Measurements from ENCODE around the gene SURF4. TPM values are rescaled to one million over a fixed set of nuclear protein-coding genes. Genes with fewer than 3 reads are reported as not detected.

The SURF4 gene
- total and polyA plus RNA-seq, 2 of the 13 experiments (the other 11 are each of a cell fraction or from before 2014, with no cell fraction given) = 220 to 265 TPM

- TF ChIP-seq LCORL (IDR thresholded peaks at IDR 0.05) (no peak), LCORL (CRISPR knock-in tag; IDR thresholded peaks at IDR 0.05) (peak; percentile 64; the same call in 1 of the 2 replicates), CAMTA2 (CRISPR knock-in tag; IDR thresholded peaks at IDR 0.05; ENCODE audit: borderline replicate concordance) (no peak), ZNF644 (CRISPR knock-in tag; IDR thresholded peaks at IDR 0.05; ENCODE audit: low read depth) (no peak), FOXA1 (IDR thresholded peaks at IDR 0.05) (no peak), FOXA1 (CRISPR knock-in tag; IDR thresholded peaks at IDR 0.05) (peak; percentile 52), ZBTB44 (CRISPR knock-in tag; IDR thresholded peaks at IDR 0.05) (no peak), GABPA (IDR thresholded peaks at IDR 0.05; ENCODE audit: low read depth, low read length) (no peak), GABPA (CRISPR knock-in tag; IDR thresholded peaks at IDR 0.05; ENCODE audit: low read depth) (peak; percentile 71), ZNF460 (CRISPR knock-in tag; IDR thresholded peaks at IDR 0.05; ENCODE audit: borderline replicate concordance) (no peak), ZBTB46 (CRISPR knock-in tag; IDR thresholded peaks at IDR 0.05; ENCODE audit: borderline replicate concordance) (no peak), GMEB1 (CRISPR knock-in tag; IDR thresholded peaks at IDR 0.05; ENCODE audit: borderline replicate concordance) (no peak; the same call in 1 of the 2 replicates), ZUFSP (CRISPR knock-in tag; IDR thresholded peaks at IDR 0.05; ENCODE audit: borderline replicate concordance) (no peak), NFKB2 (CRISPR knock-in tag; IDR thresholded peaks at IDR 0.05; ENCODE audit: borderline replicate concordance) (peak; percentile 80; the same call in 1 of the 2 replicates), KDM6A (CRISPR knock-in tag; IDR thresholded peaks at IDR 0.05; ENCODE audit: low read depth) (no peak), RBFOX2 (IDR thresholded peaks at IDR 0.05; ENCODE audit: low read depth, low read length) (no peak), ZNF558 (CRISPR knock-in tag; IDR thresholded peaks at IDR 0.05; ENCODE audit: borderline replicate concordance) (no peak), SKI (IDR thresholded peaks at IDR 0.05; ENCODE audit: partially characterized antibody) (no peak), ZNF616 (CRISPR knock-in tag; IDR thresholded peaks at IDR 0.05; ENCODE audit: low read depth) (no peak), ZNF841 (CRISPR knock-in tag; IDR thresholded peaks at IDR 0.05; ENCODE audit: borderline replicate concordance) (no peak), ZNF225 (CRISPR knock-in tag; IDR thresholded peaks at IDR 0.05) (no peak), SPEN (CRISPR knock-in tag; IDR thresholded peaks at IDR 0.05; ENCODE audit: low read depth) (0 out of 2 replicates have a peak, but pooled peaks have one; percentile 32), ZBTB26 (CRISPR knock-in tag; IDR thresholded peaks at IDR 0.05; ENCODE audit: borderline replicate concordance) (no peak; the same call in 1 of the 2 replicates)
Measured at GRCh38 chr9:133386338-133386737, 10.5 kb upstream of the SURF4 start (continued).
